GM23338 (cell line): ENCODE results near the gene CELF4.

ENCODE experiments used
- CREB1 ChIP-seq: fragments of 250-450 bp; sonication (Bioruptor Pico); IDR thresholded peaks from 2 replicates; pipeline ENCODE4 v1.5.0; 2020; ENCODE audit warnings: low read depth, mild to moderate bottlenecking, moderate library complexity
- CTCF ChIP-seq, 2 experiments: fragments of 200-600 bp in 1 of 2; sonication (generic) in 1 of 2; conservative IDR thresholded peaks; 2 replicates each; pipeline versions ENCODE4 v1.5.1 to v1.6.1; 2016 to 2017; ENCODE audit warnings: antibody characterized with exemption in 2 of 2, low read depth in 2 of 2, mild to moderate bottlenecking in 2 of 2, moderate library complexity in 1 of 2
- POLR2AphosphoS5 ChIP-seq: IDR thresholded peaks from 2 replicates; pipeline ENCODE4 v1.6.1; 2016; ENCODE audit warnings: antibody characterized with exemption, low read depth
- TF ChIP-seq, protein P1 (sequence below): IDR thresholded peaks from one replicate; pipeline ENCODE4 v1.6.1; 2018; ENCODE audit warnings: antibody characterized with exemption; ENCODE audit not compliant: unreplicated experiment

GRCh38 chr18:37380546-37381110, 185.0 kb downstream of the CELF4 start:
- TF ChIP-seq, protein P1, sequence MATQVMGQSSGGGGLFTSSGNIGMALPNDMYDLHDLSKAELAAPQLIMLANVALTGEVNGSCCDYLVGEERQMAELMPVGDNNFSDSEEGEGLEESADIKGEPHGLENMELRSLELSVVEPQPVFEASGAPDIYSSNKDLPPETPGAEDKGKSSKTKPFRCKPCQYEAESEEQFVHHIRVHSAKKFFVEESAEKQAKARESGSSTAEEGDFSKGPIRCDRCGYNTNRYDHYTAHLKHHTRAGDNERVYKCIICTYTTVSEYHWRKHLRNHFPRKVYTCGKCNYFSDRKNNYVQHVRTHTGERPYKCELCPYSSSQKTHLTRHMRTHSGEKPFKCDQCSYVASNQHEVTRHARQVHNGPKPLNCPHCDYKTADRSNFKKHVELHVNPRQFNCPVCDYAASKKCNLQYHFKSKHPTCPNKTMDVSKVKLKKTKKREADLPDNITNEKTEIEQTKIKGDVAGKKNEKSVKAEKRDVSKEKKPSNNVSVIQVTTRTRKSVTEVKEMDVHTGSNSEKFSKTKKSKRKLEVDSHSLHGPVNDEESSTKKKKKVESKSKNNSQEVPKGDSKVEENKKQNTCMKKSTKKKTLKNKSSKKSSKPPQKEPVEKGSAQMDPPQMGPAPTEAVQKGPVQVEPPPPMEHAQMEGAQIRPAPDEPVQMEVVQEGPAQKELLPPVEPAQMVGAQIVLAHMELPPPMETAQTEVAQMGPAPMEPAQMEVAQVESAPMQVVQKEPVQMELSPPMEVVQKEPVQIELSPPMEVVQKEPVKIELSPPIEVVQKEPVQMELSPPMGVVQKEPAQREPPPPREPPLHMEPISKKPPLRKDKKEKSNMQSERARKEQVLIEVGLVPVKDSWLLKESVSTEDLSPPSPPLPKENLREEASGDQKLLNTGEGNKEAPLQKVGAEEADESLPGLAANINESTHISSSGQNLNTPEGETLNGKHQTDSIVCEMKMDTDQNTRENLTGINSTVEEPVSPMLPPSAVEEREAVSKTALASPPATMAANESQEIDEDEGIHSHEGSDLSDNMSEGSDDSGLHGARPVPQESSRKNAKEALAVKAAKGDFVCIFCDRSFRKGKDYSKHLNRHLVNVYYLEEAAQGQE, result no peak
- TF ChIP-seq POLR2AphosphoS5 (no peak), CTCF (conservative IDR thresholded peaks at IDR 0.05; ENCODE audit: low read depth in 2 of 2) (no peak), CREB1 (no peak)
